Endothelial cell (in vitro differentiated cells): ENCODE results near the gene ZSCAN23. TPM values are rescaled to one million over a fixed set of nuclear protein-coding genes. Genes with fewer than 3 reads are reported as not detected.
"Not testable (repeated sequence)": the region's sequence is repeated elsewhere in the genome, so short reads cannot be mapped to it uniquely, and the experiment has no call there.

Experiments used
- DNase-seq: peaks from one replicate; pipeline ENCODE4 v3.0.0; 2021; ENCODE audit warnings: low spot score
- H3K27ac Mint-ChIP-seq: one replicate; pipeline ENCODE4 v1.8.0; 2021; ENCODE audit warnings: mixed read lengths, inconsistent platforms; ENCODE audit not compliant: unreplicated experiment
- H3K27me3 Mint-ChIP-seq: one replicate; pipeline ENCODE4 v1.8.0; 2021; ENCODE audit warnings: mild to moderate bottlenecking, moderate library complexity, mixed read lengths, inconsistent platforms; ENCODE audit not compliant: unreplicated experiment
- H3K36me3 Mint-ChIP-seq: one replicate; pipeline ENCODE4 v1.8.0; 2021; ENCODE audit warnings: mild to moderate bottlenecking, low read depth, mixed read lengths, inconsistent platforms; ENCODE audit not compliant: unreplicated experiment
- H3K4me1 Mint-ChIP-seq: one replicate; pipeline ENCODE4 v1.8.0; 2021; ENCODE audit warnings: mild to moderate bottlenecking, mixed read lengths, inconsistent platforms; ENCODE audit not compliant: unreplicated experiment
- H3K4me3 Mint-ChIP-seq: one replicate; pipeline ENCODE4 v1.8.0; 2021; ENCODE audit warnings: mild to moderate bottlenecking, mixed read lengths, inconsistent platforms; ENCODE audit not compliant: unreplicated experiment
- H3K9me3 Mint-ChIP-seq: one replicate; pipeline ENCODE4 v1.8.0; 2021; ENCODE audit warnings: mixed read lengths, inconsistent platforms; ENCODE audit not compliant: unreplicated experiment
- total RNA-seq: library from RNA; stranded (reverse); fragmentation: NEBNext Ultra II Directional; extraction: Animal tissue kit (Norgen Biotek cat#: 25700); gene quantifications from one replicate; pipeline ENCODE4 v1.2.1, GENCODE V29; 2021; ENCODE audit not compliant: unreplicated experiment
- TF ChIP-seq, protein P1 (sequence below): fragments of 200-600 bp; sonication (generic); IDR thresholded peaks from one replicate; pipeline ENCODE4 v1.5.0; 2021; ENCODE audit warnings: antibody characterized with exemption; ENCODE audit not compliant: unreplicated experiment

Gene ZSCAN23
- total RNA-seq, 1 donor from 2014 or later, result 6.8 TPM

DNA sequence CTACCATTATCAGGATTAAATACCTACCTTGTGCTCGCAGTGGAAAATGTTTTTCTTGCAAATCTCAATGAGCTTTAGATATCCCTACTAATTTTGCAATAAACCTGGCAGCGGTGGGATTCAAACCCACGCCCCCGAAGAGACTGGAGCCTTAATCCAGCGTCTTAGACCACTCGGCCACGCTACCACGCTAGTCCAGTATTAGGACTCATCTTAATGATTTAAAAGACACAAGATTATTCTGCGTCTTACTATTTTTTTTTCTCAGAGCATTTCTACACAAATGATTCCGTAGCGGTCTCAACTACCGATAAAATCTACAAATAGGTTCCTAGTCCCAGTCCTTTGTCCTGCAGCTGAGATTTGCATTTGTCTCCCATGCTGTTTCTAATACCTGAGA is 35.2 kb upstream of the ZSCAN23 start:
- Mint-ChIP-seq H3K27ac (no peak overlapping the region), H3K36me3 (no peaks in the 10 kb centered on the region), H3K4me1 (peaks cover 8% of the 10 kb centered on the region), H3K9me3 (no peaks in the 10 kb centered on the region), H3K27me3 (no peaks in the 10 kb centered on the region), H3K4me3 (peak overlapping the region; percentile 27)
- TF ChIP-seq, protein P1, sequence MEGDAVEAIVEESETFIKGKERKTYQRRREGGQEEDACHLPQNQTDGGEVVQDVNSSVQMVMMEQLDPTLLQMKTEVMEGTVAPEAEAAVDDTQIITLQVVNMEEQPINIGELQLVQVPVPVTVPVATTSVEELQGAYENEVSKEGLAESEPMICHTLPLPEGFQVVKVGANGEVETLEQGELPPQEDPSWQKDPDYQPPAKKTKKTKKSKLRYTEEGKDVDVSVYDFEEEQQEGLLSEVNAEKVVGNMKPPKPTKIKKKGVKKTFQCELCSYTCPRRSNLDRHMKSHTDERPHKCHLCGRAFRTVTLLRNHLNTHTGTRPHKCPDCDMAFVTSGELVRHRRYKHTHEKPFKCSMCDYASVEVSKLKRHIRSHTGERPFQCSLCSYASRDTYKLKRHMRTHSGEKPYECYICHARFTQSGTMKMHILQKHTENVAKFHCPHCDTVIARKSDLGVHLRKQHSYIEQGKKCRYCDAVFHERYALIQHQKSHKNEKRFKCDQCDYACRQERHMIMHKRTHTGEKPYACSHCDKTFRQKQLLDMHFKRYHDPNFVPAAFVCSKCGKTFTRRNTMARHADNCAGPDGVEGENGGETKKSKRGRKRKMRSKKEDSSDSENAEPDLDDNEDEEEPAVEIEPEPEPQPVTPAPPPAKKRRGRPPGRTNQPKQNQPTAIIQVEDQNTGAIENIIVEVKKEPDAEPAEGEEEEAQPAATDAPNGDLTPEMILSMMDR, result no peak
- DNase-seq, result no peak

DNA sequence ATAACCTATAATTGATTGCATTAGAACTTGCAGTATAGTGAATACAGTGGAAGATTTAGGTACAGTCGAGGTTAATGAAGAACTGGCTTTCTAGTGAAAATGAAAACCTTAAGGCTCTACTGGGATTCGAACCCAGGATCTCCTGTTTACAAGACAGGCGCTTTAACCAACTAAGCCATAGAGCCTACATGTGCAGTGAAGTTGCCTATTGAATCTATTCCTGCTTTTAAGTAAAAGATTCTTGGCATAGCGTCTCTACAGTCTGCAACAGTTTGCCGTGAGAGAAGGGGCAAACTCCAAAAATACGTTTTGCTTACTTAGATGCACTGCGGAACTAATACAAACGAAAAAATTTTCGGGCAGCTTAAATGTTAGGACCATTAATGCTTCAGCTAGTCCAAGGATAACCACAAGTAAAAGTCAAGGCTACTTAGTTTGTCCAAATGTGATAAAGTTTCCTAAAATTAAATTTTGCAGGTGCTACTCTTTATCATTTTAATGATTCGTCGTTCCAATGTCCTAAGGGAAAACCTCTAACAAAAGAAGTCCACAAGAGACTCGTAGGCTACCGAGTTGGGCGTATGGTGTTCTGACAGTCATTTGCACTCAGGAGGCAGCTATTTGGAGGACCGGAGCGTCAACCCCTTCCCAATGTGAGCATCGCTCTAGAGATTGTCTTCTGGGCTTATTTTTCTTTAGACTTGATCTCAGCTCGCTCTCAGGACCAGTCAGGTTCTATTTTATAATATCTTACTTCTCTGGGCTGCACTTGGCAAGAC is 31.3 kb upstream of the ZSCAN23 start:
- H3K27ac Mint-ChIP-seq, result peak overlapping the region; percentile 13
- DNase-seq, result peak; percentile 55
- H3K4me3 Mint-ChIP-seq, result peak overlapping the region; percentile 85
- no peaks in the 10 kb centered on the region for H3K36me3 Mint-ChIP-seq
- TF ChIP-seq, protein P1, result no peak
- no peaks in the 10 kb centered on the region for H3K27me3 Mint-ChIP-seq
- H3K9me3 Mint-ChIP-seq, result no peaks in the 10 kb centered on the region
- peaks cover 9% of the 10 kb centered on the region for H3K4me1 Mint-ChIP-seq

DNA sequence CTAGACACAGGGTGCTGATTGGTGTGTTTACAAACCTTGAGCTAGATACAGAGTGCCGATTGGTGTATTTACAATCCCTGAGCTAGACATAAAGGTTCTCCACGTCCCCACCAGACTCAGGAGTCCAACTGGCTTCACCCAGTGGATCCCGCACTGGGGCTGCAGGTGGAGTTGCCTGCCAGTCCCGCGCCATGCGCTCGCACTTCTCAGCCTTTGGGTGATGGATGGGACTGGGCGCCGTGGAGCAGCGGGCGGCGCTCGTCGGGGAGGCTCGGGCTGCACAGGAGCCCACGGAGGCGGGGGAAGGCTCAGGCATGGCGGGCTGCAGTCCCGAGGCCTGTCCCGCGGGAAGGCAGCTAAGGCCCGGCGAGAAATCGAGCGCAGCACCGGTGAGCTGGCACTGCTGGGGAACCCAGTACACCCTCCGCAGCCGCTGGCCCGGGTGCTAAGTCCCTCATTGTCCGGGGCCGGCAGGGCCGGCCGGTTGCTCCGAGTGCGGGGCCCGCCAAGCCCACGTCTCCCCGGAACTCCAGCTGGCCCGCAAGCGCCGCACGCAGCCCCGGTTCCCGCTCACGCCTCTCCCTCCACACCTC is 26.0 kb upstream of the ZSCAN23 start:
- not testable (repeated sequence) for H3K27ac Mint-ChIP-seq, H3K4me1 Mint-ChIP-seq, H3K9me3 Mint-ChIP-seq, DNase-seq, H3K4me3 Mint-ChIP-seq, H3K36me3 Mint-ChIP-seq, H3K27me3 Mint-ChIP-seq

DNA sequence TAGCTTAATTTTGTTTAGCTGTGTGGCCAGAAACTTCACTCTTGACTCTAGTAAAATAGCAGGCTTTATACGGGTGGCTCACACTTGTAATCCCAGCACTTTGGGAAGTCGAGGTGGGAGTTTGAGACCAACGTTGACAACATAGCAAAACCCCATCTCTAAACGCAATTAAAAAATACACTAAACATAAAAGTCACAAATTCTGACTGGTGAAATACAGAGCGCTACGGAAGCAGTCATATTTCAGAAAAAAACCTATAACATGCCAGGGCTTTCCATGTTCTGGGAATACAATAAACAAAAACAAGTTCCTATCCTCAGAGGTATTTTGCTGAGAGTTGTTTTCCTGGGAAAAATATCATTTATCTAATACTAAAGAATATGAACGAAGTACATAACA is 24.8 kb upstream of the ZSCAN23 start:
- Mint-ChIP-seq H3K27ac (no peak overlapping the region), H3K27me3 (peaks cover 2% of the 10 kb centered on the region), H3K4me3 (peak overlapping the region; percentile 39), H3K9me3 (peaks cover 4% of the 10 kb centered on the region), H3K36me3 (no peaks in the 10 kb centered on the region), H3K4me1 (peaks cover 3% of the 10 kb centered on the region)
- TF ChIP-seq, protein P1, result no peak
- DNase-seq, result no peak

DNA sequence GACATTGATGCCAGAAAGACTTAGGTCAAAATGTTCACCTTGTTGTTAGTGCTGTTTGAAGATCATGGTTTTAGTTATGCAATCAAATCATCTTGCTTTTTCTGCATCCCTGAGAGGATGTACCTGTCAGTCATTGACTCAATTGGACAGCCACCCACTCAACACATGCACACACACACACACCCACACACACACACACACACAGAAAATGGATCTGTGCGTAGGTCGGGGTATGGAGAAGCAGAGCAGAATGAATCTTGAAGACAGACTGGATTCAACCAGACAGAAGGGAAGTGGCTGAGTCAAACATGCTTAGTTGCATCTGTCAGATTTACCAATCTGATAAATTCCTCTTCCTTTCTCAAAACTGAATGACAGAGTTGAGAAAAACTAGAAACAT is 19.1 kb upstream of the ZSCAN23 start:
- no peak for DNase-seq
- Mint-ChIP-seq H3K4me1 (no peaks in the 10 kb centered on the region), H3K36me3 (no peaks in the 10 kb centered on the region), H3K27me3 (peaks cover 2% of the 10 kb centered on the region), H3K27ac (no peak overlapping the region), H3K4me3 (no peak overlapping the region), H3K9me3 (no peaks in the 10 kb centered on the region)
- TF ChIP-seq, protein P1, result no peak
